Measurements from ENCODE around the gene VMP1. TPM values are rescaled to one million over a fixed set of nuclear protein-coding genes. Genes with fewer than 3 reads are reported as not detected.
A peak's percentile ranks its signal among the peaks of the same experiment; 100 is the strongest.

The VMP1 gene
- total RNA-seq (78.5 and 83.5 TPM in 2 replicates), polyA plus RNA-seq (19.9 and 20.4 TPM in 2 replicates), polyA minus RNA-seq (44.0 and 44.2 TPM in 2 replicates)
- total RNA-seq (2013) = 66.1 TPM

GRCh38 chr17:59707149-59707970 lies at the start of gene VMP1, which contains the start of gene PTRH2:
VMP1 (plus strand) TSS chr17:59707654; CDS start chr17:59731447, 23,793 bp downstream.
PTRH2 (minus strand) TSS chr17:59707430; CDS start chr17:59697978, 9,452 bp downstream.
- peaks cover 81% of the 10 kb centered on the region for H3K79me2 ChIP-seq (ENCODE audit: control insufficient read depth, insufficient read depth, low read length)
- under 1% methylated on average over 38 of the region's 45 CpGs for WGBS (ENCODE audit: insufficient coverage)
- H3K9ac ChIP-seq (ENCODE audit: low read length) = peak within 1 kb of the TSS; percentile 98
- ChIA-PET POLR2A (interaction anchor here (0.6 to 2.2 kb wide), 4 partner anchors 88 to 497 kb away, joined by 3 to 9 read pairs (median 4); partner anchors contain the start of genes CLTC, RPS6KB1, SMG8 and TUBD1), CTCF (interaction anchor here (0.7 kb wide), 1 partner anchor 185 kb away, joined by 3 read pairs; the partner anchor contains the start of genes RPS6KB1 and TUBD1)
- H3K36me3 ChIP-seq (replicated peaks in 1 of 2; ENCODE audit: control extremely low read depth in 1 of 2, control insufficient read depth in 1 of 2, extremely low read depth in 1 of 2, insufficient read depth in 2 of 2, low read length in 1 of 2) = peaks cover 0 to 2% of the 10 kb centered on the region in 2 experiments
- peak within 1 kb of the TSS; percentile 81 for H2AFZ ChIP-seq (ENCODE audit: insufficient read depth, low read depth, low read length, poor library complexity, severe bottlenecking)
- no peaks in the 10 kb centered on the region for H3K27me3 ChIP-seq (replicated peaks in 1 of 4; ENCODE audit: control extremely low read depth in 1 of 4, control insufficient read depth in 3 of 4, insufficient read depth in 4 of 4, low read length in 3 of 4)
- H3K27ac ChIP-seq (ENCODE audit: low read length in 2 of 2) = peak within 1 kb of the TSS; percentile 86 to 98
- H3K4me3 Mint-ChIP-seq = peak within 1 kb of the TSS; percentile 99
- peak within 1 kb of the TSS; percentile 85 for H3K4me2 ChIP-seq (replicated peaks; ENCODE audit: low read depth, low read length, poor library complexity, severe bottlenecking)
- H3K9me3 Mint-ChIP-seq (ENCODE audit: insufficient read depth) = no peaks in the 10 kb centered on the region
- H3K9me3 ChIP-seq (ENCODE audit: control extremely low read depth in 1 of 3, control insufficient read depth in 2 of 3, insufficient read depth in 1 of 3, low read length in 2 of 3) = no peaks in the 10 kb centered on the region
- H3K27me3 Mint-ChIP-seq = no peaks in the 10 kb centered on the region
- peaks cover 55% of the 10 kb centered on the region for H3K4me1 Mint-ChIP-seq
- TF ChIP-seq EZH2 (IDR thresholded peaks at IDR 0.05; ENCODE audit: borderline replicate concordance, insufficient read depth, low read depth, low read length, poor library complexity, severe bottlenecking) = no peak
- TF ChIP-seq CTCF (IDR thresholded peaks at IDR 0.05) = no peak
- intact Hi-C loops (cut with micrococcal nuclease) = loop anchor here (1.0 to 5.0 kb wide), 4 partner anchors 88 to 550 kb away; partner anchors contain the start of genes CLTC, DHX40, PRR11 and RPS6KB1
- DNase-seq (peak; percentile 95), ATAC-seq (ENCODE audit: low read depth) (peak; percentile 90)
- H3K4me1 ChIP-seq (ENCODE audit: control insufficient read depth in 2 of 2, insufficient read depth in 2 of 2, low read length in 2 of 2) = peaks cover 23 to 24% of the 10 kb centered on the region in 2 donors
- peaks cover 2% of the 10 kb centered on the region for H4K20me1 ChIP-seq (ENCODE audit: control insufficient read depth, insufficient read depth, low read length, poor library complexity, severe bottlenecking)
- H3K4me3 ChIP-seq (ENCODE audit: control extremely low read depth in 1 of 5, extremely low read depth in 1 of 5, insufficient read depth in 1 of 5, low read depth in 2 of 5, low read length in 4 of 5) = peak within 1 kb of the TSS; percentile 72 to 98 (median 94)
- peak within 1 kb of the TSS; percentile 97 for H3K27ac Mint-ChIP-seq

All from B cell (primary cell).